BJ (cell line): ENCODE measurements around the gene UBL7. TPM values are rescaled to one million over a fixed set of nuclear protein-coding genes. Genes with fewer than 3 reads are reported as not detected.

Experiments used
- CTCF ChIA-PET: fragments of 350-600 bp; formaldehyde crosslinking; extraction: SDS; loops from one replicate; lab custom pipeline; 2021; ENCODE audit warnings: antibody characterized with exemption, inconsistent platforms; lab: Yijun Ruan, JAX
- POLR2A ChIA-PET: fragments of 300-600 bp; sonication (Branson Sonifier 250); formaldehyde crosslinking; extraction: SDS; loops from one replicate; lab custom pipeline; 2021; ENCODE audit warnings: antibody characterized with exemption; lab: Charles Lee
- DNase-seq: peaks from one replicate; pipeline ENCODE4 v3.0.0-alpha.2; 2011; ENCODE audit warnings: low read depth
- H3K27me3 ChIP-seq: 2 replicates; pipeline ENCODE4 v1.6.0; 2011; ENCODE audit warnings: low read length; ENCODE audit not compliant: control insufficient read depth, insufficient read depth
- H3K36me3 ChIP-seq: 2 replicates; pipeline ENCODE4 v1.5.1; 2011; ENCODE audit warnings: low read length; ENCODE audit not compliant: control insufficient read depth, insufficient read depth
- H3K4me3 ChIP-seq: 2 replicates; pipeline ENCODE4 v1.5.1; 2011; ENCODE audit warnings: low read depth, mild to moderate bottlenecking, control low read depth, low read length
- CTCF ChIP-seq: IDR thresholded peaks from 2 replicates; pipeline ENCODE4 v1.5.1; 2011; ENCODE audit warnings: low read depth, mild to moderate bottlenecking, control low read depth, inconsistent platforms, low read length, moderate library complexity; ENCODE audit not compliant: insufficient read depth
- polyA minus RNA-seq: library from RNA; depleted of rRNA, polyadenylated mRNA; stranded (reverse); fragments of >200 nt; gene quantifications from 2 replicates; pipeline ENCODE4 v1.2.3, GENCODE V29; 2011; rRNA and poly(A)+ RNA removed
- polyA plus RNA-seq: library from polyadenylated mRNA; depleted of rRNA; stranded (reverse); fragments of >200 nt; gene quantifications from 2 replicates; pipeline ENCODE4 v1.2.3, GENCODE V29; 2011; rRNA removed

UBL7 gene, protein sequence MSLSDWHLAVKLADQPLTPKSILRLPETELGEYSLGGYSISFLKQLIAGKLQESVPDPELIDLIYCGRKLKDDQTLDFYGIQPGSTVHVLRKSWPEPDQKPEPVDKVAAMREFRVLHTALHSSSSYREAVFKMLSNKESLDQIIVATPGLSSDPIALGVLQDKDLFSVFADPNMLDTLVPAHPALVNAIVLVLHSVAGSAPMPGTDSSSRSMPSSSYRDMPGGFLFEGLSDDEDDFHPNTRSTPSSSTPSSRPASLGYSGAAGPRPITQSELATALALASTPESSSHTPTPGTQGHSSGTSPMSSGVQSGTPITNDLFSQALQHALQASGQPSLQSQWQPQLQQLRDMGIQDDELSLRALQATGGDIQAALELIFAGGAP
- polyA plus RNA-seq: 69.4 and 87.3 TPM in 2 replicates
- polyA minus RNA-seq: 43.8 and 81.0 TPM in 2 replicates

GRCh38 chr15:74460871-74461846 lies at the start of gene UBL7:
UBL7 (minus strand) TSS chr15:74461160; CDS start chr15:74458867, 2,293 bp downstream.
- Histone ChIP-seq H3K27me3 (no peaks in the 10 kb centered on the region), H3K4me3 (peak within 1 kb of the TSS; percentile 79), H3K36me3 (no peaks in the 10 kb centered on the region; the same call in 1 of the 2 replicates)
- ChIA-PET CTCF (interaction anchor here (0.6 to 1.8 kb wide), 10 partner anchors 18 to 310 kb away, joined by 3 to 6 read pairs (median 4); no protein-coding TSS in a partner anchor), POLR2A (no interaction called here)
- TF ChIP-seq CTCF: peak; percentile 47
- DNase-seq: peak; percentile 78

GRCh38 chr15:74506515-74506840 lies 45.5 kb upstream of the UBL7 start:
- ChIA-PET CTCF (interaction anchor here (1.1 kb wide), 1 partner anchor 11 kb away, joined by 3 read pairs; no protein-coding TSS in a partner anchor), POLR2A (no interaction called here)
- TF ChIP-seq CTCF: no peak
- H3K36me3 ChIP-seq: no peaks in the 10 kb centered on the region
- no peaks in the 10 kb centered on the region for H3K27me3 ChIP-seq
- DNase-seq: no peak
- no peak overlapping the region for H3K4me3 ChIP-seq

- CTCF ChIA-PET: interaction anchor here (1.1 kb wide), 1 partner anchor 10 kb away, joined by 3 read pairs; no protein-coding TSS in a partner anchor
Measured at GRCh38 chr15:74505837-74506514, 45.0 kb upstream of the UBL7 start.

DNA sequence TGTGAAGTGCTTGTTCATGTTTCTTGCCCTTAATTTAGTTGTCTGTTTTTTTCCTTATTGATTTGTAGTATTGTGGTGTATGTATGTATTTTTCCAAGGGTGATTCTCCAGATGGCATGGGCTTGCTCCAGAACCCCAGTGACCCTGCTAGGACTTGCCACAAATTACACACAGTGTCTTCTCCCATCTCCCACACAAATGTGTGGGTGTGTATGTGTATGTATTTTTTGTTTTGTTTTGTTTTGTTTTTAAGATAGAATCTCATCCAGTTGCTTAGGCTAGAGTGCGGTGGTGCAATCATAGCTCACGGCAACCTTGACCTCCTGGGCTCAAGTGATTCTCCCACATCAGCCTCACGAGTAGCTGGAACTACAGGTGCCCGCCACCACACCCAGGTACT lies 43.9 kb upstream of the UBL7 start:
- no peak for TF ChIP-seq CTCF
- H3K27me3 ChIP-seq: no peaks in the 10 kb centered on the region
- H3K4me3 ChIP-seq: no peak overlapping the region
- POLR2A ChIA-PET: no interaction called here
- DNase-seq: no peak
- CTCF ChIA-PET: no interaction called here
- no peaks in the 10 kb centered on the region for H3K36me3 ChIP-seq

More at GRCh38 chr15:74505837-74506514, 45.0 kb upstream of the UBL7 start:
- Histone ChIP-seq H3K4me3 (no peak overlapping the region), H3K36me3 (no peaks in the 10 kb centered on the region), H3K27me3 (no peaks in the 10 kb centered on the region)
- DNase-seq: no peak
- TF ChIP-seq CTCF: no peak
- POLR2A ChIA-PET: no interaction called here
